ENCODE measurements around the gene SLC12A1. TPM values are rescaled to one million over a fixed set of nuclear protein-coding genes. Genes with fewer than 3 reads are reported as not detected.
"Not testable (repeated sequence)": the region's sequence is repeated elsewhere in the genome, so short reads cannot be mapped to it uniquely, and the experiment has no call there.

SLC12A1 gene
- total RNA-seq, 4 donors from 2014 or later = not detected

- WGBS, 2 donors = 51 to 59% methylated on average over 6 of the region's 6 CpGs
These were observed 112.0 kb downstream of the SLC12A1 start for GRCh38 chr15:48318131-48318530.

GRCh38 chr15:48323294-48323693, 117.2 kb downstream of the SLC12A1 start:
- Histone ChIP-seq H3K4me1 (no peaks in the 10 kb centered on the region), H3K9me3 (no peaks in the 10 kb centered on the region), H3K27ac (no peak overlapping the region), H3K27me3 (no peaks in the 10 kb centered on the region), H3K4me3 (no peak overlapping the region), H3K36me3 (no peaks in the 10 kb centered on the region)
- no peak for TF ChIP-seq POLR2A (IDR thresholded peaks at IDR 0.05)
- no peak for TF ChIP-seq CTCF (IDR thresholded peaks at IDR 0.05)
- intact Hi-C loops (cut with DNase I) = no loop called here
- 80 to 89% methylated on average over 7 of the region's 7 CpGs for WGBS, 2 donors
- DNase-seq = no peak

More at GRCh38 chr15:48318131-48318530, 112.0 kb downstream of the SLC12A1 start:
- Histone ChIP-seq H3K27ac (no peak overlapping the region), H3K4me1 (no peaks in the 10 kb centered on the region), H3K36me3 (no peaks in the 10 kb centered on the region), H3K27me3 (no peaks in the 10 kb centered on the region), H3K9me3 (no peaks in the 10 kb centered on the region), H3K4me3 (no peak overlapping the region)
- TF ChIP-seq CTCF (IDR thresholded peaks at IDR 0.05) = no peak
- no peak for TF ChIP-seq POLR2A (IDR thresholded peaks at IDR 0.05)
- intact Hi-C loops (cut with DNase I) = no loop called here
- DNase-seq = no peak

GRCh38 chr15:48324949-48325348, 118.8 kb downstream of the SLC12A1 start:
- no peak for DNase-seq

GRCh38 chr15:48325400-48325799, 119.3 kb downstream of the SLC12A1 start:
- Histone ChIP-seq H3K9me3 (no peaks in the 10 kb centered on the region), H3K27ac (no peak overlapping the region), H3K4me1 (peaks cover 0 to 9% (median 3%) of the 10 kb centered on the region in 3 donors), H3K4me3 (no peak overlapping the region), H3K27me3 (no peaks in the 10 kb centered on the region), H3K36me3 (no peaks in the 10 kb centered on the region)
- WGBS, 2 donors = 73 to 81% methylated on average over 5 of the region's 5 CpGs
- DNase-seq = no peak
- intact Hi-C loops (cut with DNase I) = no loop called here
- TF ChIP-seq CTCF (IDR thresholded peaks at IDR 0.05) = no peak
- no peak for TF ChIP-seq POLR2A (IDR thresholded peaks at IDR 0.05)

More at GRCh38 chr15:48324949-48325348, 118.8 kb downstream of the SLC12A1 start:
- H3K4me3 ChIP-seq = no peak overlapping the region
- no peak overlapping the region for H3K27ac ChIP-seq
- no peaks in the 10 kb centered on the region for H3K9me3 ChIP-seq
- peaks cover 0 to 4% (median 0%) of the 10 kb centered on the region in 3 donors for H3K4me1 ChIP-seq
- 42 to 61% methylated on average over 5 of the region's 5 CpGs for WGBS, 2 donors
- H3K27me3 ChIP-seq = no peaks in the 10 kb centered on the region
- intact Hi-C loops (cut with DNase I) = no loop called here
- TF ChIP-seq POLR2A (IDR thresholded peaks at IDR 0.05) (no peak), CTCF (IDR thresholded peaks at IDR 0.05) (no peak)
- H3K36me3 ChIP-seq = no peaks in the 10 kb centered on the region

GRCh38 chr15:48326180-48326579, 120.1 kb downstream of the SLC12A1 start:
- DNase-seq; H3K36me3 ChIP-seq; H3K27ac ChIP-seq; intact Hi-C loops (cut with DNase I); H3K4me3 ChIP-seq; H3K9me3 ChIP-seq; H3K27me3 ChIP-seq: not testable (repeated sequence)
- WGBS, 2 donors = 69 to 91% methylated on average over 6 of the region's 6 CpGs
- peaks cover 0 to 13% (median 5%) of the 10 kb centered on the region in 3 donors for H3K4me1 ChIP-seq
